ENCODE data around the gene TEX38. TPM values are rescaled to one million over a fixed set of nuclear protein-coding genes. Genes with fewer than 3 reads are reported as not detected.
"Not testable (repeated sequence)": the region's sequence is repeated elsewhere in the genome, so short reads cannot be mapped to it uniquely, and the experiment has no call there.

Gene TEX38
- total RNA-seq, 4 donors from 2014 or later, result not detected

- TF ChIP-seq POLR2A (IDR thresholded peaks at IDR 0.05) (no peak), CTCF (IDR thresholded peaks at IDR 0.05) (no peak)
- intact Hi-C loops (cut with DNase I; ENCODE audit: low total_unique reads), result no loop called here
- WGBS, 2 donors, result 83 to 87% methylated on average over 4 of the region's 4 CpGs
- H3K4me3 ChIP-seq (ENCODE audit: low read depth, poor library complexity, severe bottlenecking), result no peak overlapping the region
- no peak for DNase-seq (ENCODE audit: low spot score in 2 of 2)
Observed at GRCh38 chr1:46645815-46646214, 25.8 kb upstream of the TEX38 start.

- DNase-seq (ENCODE audit: low spot score in 2 of 2), result no peak
- no peak overlapping the region for H3K4me3 ChIP-seq (ENCODE audit: low read depth, poor library complexity, severe bottlenecking)
- 91 to 96% methylated on average over 1 of the region's 1 CpG for WGBS, 2 donors
- intact Hi-C loops (cut with DNase I; ENCODE audit: low total_unique reads), result no loop called here
- no peak for TF ChIP-seq POLR2A (IDR thresholded peaks at IDR 0.05)
- no peak for TF ChIP-seq CTCF (IDR thresholded peaks at IDR 0.05)
Observed at GRCh38 chr1:46646331-46646730, 25.3 kb upstream of the TEX38 start.

GRCh38 chr1:46646844-46647243 lies 24.8 kb upstream of the TEX38 start:
- H3K4me3 ChIP-seq (ENCODE audit: low read depth, poor library complexity, severe bottlenecking), result no peak overlapping the region
- TF ChIP-seq POLR2A (IDR thresholded peaks at IDR 0.05), result no peak
- 94 to 96% methylated on average over 2 of the region's 2 CpGs for WGBS, 2 donors
- DNase-seq (ENCODE audit: low spot score in 2 of 2), result no peak
- intact Hi-C loops (cut with DNase I; ENCODE audit: low total_unique reads), result no loop called here

GRCh38 chr1:46647611-46648010 lies 24.0 kb upstream of the TEX38 start:
- 99% methylated on average over 3 of the region's 3 CpGs for WGBS, 2 donors
- intact Hi-C loops (cut with DNase I; ENCODE audit: low total_unique reads), result no loop called here
- no peak for DNase-seq (ENCODE audit: low spot score in 2 of 2)
- TF ChIP-seq POLR2A (IDR thresholded peaks at IDR 0.05) (no peak), CTCF (IDR thresholded peaks at IDR 0.05) (no peak)
- no peak overlapping the region for H3K4me3 ChIP-seq (ENCODE audit: low read depth, poor library complexity, severe bottlenecking)

GRCh38 chr1:46649764-46650163 lies 21.9 kb upstream of the TEX38 start:
- H3K4me3 ChIP-seq (ENCODE audit: low read depth, poor library complexity, severe bottlenecking), result no peak overlapping the region
- intact Hi-C loops (cut with DNase I; ENCODE audit: low total_unique reads), result no loop called here
- WGBS, 2 donors, result 87 to 93% methylated on average over 2 of the region's 2 CpGs
- DNase-seq (ENCODE audit: low spot score in 2 of 2), result no peak
- TF ChIP-seq POLR2A (IDR thresholded peaks at IDR 0.05) (no peak), CTCF (IDR thresholded peaks at IDR 0.05) (no peak)

GRCh38 chr1:46650491-46650890 lies 21.2 kb upstream of the TEX38 start:
- H3K4me3 ChIP-seq (ENCODE audit: low read depth, poor library complexity, severe bottlenecking), result no peak overlapping the region
- intact Hi-C loops (cut with DNase I; ENCODE audit: low total_unique reads), result no loop called here
- no peak for DNase-seq (ENCODE audit: low spot score in 2 of 2)
- TF ChIP-seq CTCF (IDR thresholded peaks at IDR 0.05) (no peak), POLR2A (IDR thresholded peaks at IDR 0.05) (no peak)
- 96 to 98% methylated on average over 3 of the region's 3 CpGs for WGBS, 2 donors

GRCh38 chr1:46651152-46651551 lies 20.5 kb upstream of the TEX38 start:
- intact Hi-C loops (cut with DNase I; ENCODE audit: low total_unique reads); DNase-seq (ENCODE audit: low spot score in 2 of 2); H3K4me3 ChIP-seq (ENCODE audit: low read depth, poor library complexity, severe bottlenecking): not testable (repeated sequence)
- WGBS, 2 donors, result 93 to 100% methylated on average over 2 to 3 of the region's 3 CpGs

Data from lower leg skin (tissue), 4 donors.